ENCODE data around the gene CORO1C.

DNA sequence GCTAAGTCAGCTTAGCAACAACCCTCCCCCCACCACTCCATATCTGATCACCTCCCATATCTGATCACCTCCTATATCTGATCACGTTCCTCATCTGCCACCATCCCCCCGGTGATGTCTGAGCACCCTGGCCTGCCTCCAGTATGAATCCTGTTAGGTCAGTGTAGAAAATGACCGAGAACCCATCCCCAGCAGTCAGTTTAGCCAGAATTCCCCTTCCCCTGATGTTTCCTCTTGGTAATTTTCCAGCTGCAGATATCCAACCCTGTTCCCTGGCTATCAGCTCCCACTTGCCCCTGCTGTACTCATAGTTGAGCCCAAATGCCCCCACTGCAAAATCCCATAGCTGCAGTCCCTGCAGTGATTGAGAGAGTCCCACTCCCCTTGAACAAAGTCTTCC is 110.2 kb downstream of the CORO1C start:
- TF ChIP-seq CTCF (IDR thresholded peaks at IDR 0.05; ENCODE audit: insufficient read depth, low read depth, low read length): no peak
- TF ChIP-seq EZH2 (IDR thresholded peaks at IDR 0.05; ENCODE audit: insufficient read depth, low read length): no peak

Data from astrocyte (in vitro differentiated cells and primary cell).